Measurements from ENCODE around the gene DDX55.

The DDX55 gene

GRCh38 chr12:123667771-123668170 is 65.9 kb downstream of the DDX55 start:
- Histone ChIP-seq H3K9me3 (replicated peaks in 1 of 2; ENCODE audit: control insufficient read depth in 2 of 2, insufficient read depth in 1 of 2, low read depth in 1 of 2, low read length in 2 of 2) (peaks cover 0 to 6% of the 10 kb centered on the region in 2 donors), H3K36me3 (replicated peaks in 1 of 2; ENCODE audit: control insufficient read depth in 2 of 2, insufficient read depth in 2 of 2, low read length in 2 of 2) (peaks cover 0 to 7% of the 10 kb centered on the region in 2 donors), H2AK5ac (ENCODE audit: low read depth, low read length) (no peak overlapping the region), H2AFZ (ENCODE audit: low read length) (no peak overlapping the region), H3K27me3 (ENCODE audit: control insufficient read depth in 3 of 3, insufficient read depth in 3 of 3, low read depth in 1 of 3, low read length in 3 of 3) (no peaks in the 10 kb centered on the region), H4K91ac (ENCODE audit: low read depth, low read length, poor library complexity) (no peak overlapping the region), H2BK5ac (ENCODE audit: low read length) (no peak overlapping the region), H3K4me2 (ENCODE audit: insufficient read depth, low read length, poor library complexity, severe bottlenecking) (no peak overlapping the region), H3K18ac (ENCODE audit: low read length) (no peak overlapping the region), H2BK12ac (ENCODE audit: low read length) (no peak overlapping the region), H3K23ac (ENCODE audit: low read depth, low read length, poor library complexity) (no peak overlapping the region), H4K8ac (ENCODE audit: low read depth, low read length) (no peak overlapping the region), H2BK15ac (ENCODE audit: low read length) (no peak overlapping the region), H3K4ac (ENCODE audit: low read length) (no peak overlapping the region), H2BK120ac (ENCODE audit: low read depth, low read length) (no peak overlapping the region), H3K27ac (replicated peaks; ENCODE audit: low read length) (no peak overlapping the region), H3K14ac (ENCODE audit: low read length) (no peak overlapping the region), H3K9ac (ENCODE audit: low read depth, low read length, poor library complexity) (no peak overlapping the region), H3K79me1 (ENCODE audit: low read depth, low read length) (peaks cover 5% of the 10 kb centered on the region), H3K4me3 (ENCODE audit: low read length in 2 of 2) (no peak overlapping the region), H3K4me1 (ENCODE audit: control insufficient read depth in 2 of 2, insufficient read depth in 1 of 2, low read depth in 1 of 2, low read length in 2 of 2) (peaks cover 6% of the 10 kb centered on the region in 2 donors)
- WGBS, 2 donors (ENCODE audit: extremely low coverage in 2 of 2, insufficient read length in 2 of 2, insufficient replicate concordance in 1 of 2) = no CpG with 5 or more reads among the region's 8 CpGs
- DNase-seq (ENCODE audit: low spot score) = no peak

Small RNAs within 50 kb of the gene (small RNA-seq; reads per million reads assigned to genes)
- 2.8 reads per million for gene SNORA9B (ENCODE audit: insufficient read depth)
